GM19239 (cell line): ENCODE results near the gene C11orf42.
"Not testable (repeated sequence)": the region's sequence is repeated elsewhere in the genome, so short reads cannot be mapped to it uniquely, and the experiment has no call there.

Experiments
- DNase-seq: peaks from one replicate; pipeline ENCODE4 v3.0.0; 2011; ENCODE audit warnings: low spot score; ENCODE audit not compliant: insufficient read length
- FAIRE-seq: peaks from 2 replicates; lab custom pipeline; 2011; peaks lifted over from hg19 to GRCh38; lab: Jason Lieb, UNC

The C11orf42 gene

GRCh38 chr11:6217722-6218121, 12.4 kb downstream of the C11orf42 start:
- no peak for FAIRE-seq
- no peak for DNase-seq

GRCh38 chr11:6219359-6219758, 14.0 kb downstream of the C11orf42 start:
- DNase-seq (no peak), FAIRE-seq (no peak)

- FAIRE-seq (no peak), DNase-seq (no peak)
These were observed 18.5 kb downstream of the C11orf42 start for GRCh38 chr11:6223854-6224253.

GRCh38 chr11:6224421-6224820, 19.1 kb downstream of the C11orf42 start:
- no peak for DNase-seq
- no peak for FAIRE-seq

GRCh38 chr11:6225024-6225423, 19.7 kb downstream of the C11orf42 start:
- DNase-seq (no peak), FAIRE-seq (no peak)

- DNase-seq (no peak), FAIRE-seq (no peak)
These were observed 20.5 kb downstream of the C11orf42 start for GRCh38 chr11:6225896-6226295.

GRCh38 chr11:6228520-6228919, 23.2 kb downstream of the C11orf42 start:
- no peak for FAIRE-seq
- DNase-seq: no peak

GRCh38 chr11:6229911-6230310, 24.6 kb downstream of the C11orf42 start:
- DNase-seq (no peak), FAIRE-seq (no peak)

GRCh38 chr11:6232899-6233298, 27.5 kb downstream of the C11orf42 start:
- no peak for FAIRE-seq

GRCh38 chr11:6233984-6234386, 28.6 kb downstream of the C11orf42 start:
- DNase-seq (no peak), FAIRE-seq (no peak)

More at GRCh38 chr11:6232899-6233298, 27.5 kb downstream of the C11orf42 start:
- no peak for DNase-seq

GRCh38 chr11:6234387-6235107, 29.2 kb downstream of the C11orf42 start, which contains the start of gene FHIP1B:
Gene FHIP1B (minus strand): TSS chr11:6234636. CDS start chr11:6224516, 10,120 bp downstream.
- FAIRE-seq: peak; percentile 100
- peak; percentile 91 for DNase-seq

- FAIRE-seq (no peak), DNase-seq (no peak)
These were observed 31.9 kb downstream of the C11orf42 start for GRCh38 chr11:6237266-6237665.

- DNase-seq: no peak
- FAIRE-seq: no peak
These were observed 32.5 kb downstream of the C11orf42 start for GRCh38 chr11:6237761-6238302.

GRCh38 chr11:6238902-6239301, 33.5 kb downstream of the C11orf42 start, which contains the start of gene CNGA4:
Gene CNGA4 (plus strand): TSS chr11:6239089. CDS start chr11:6239207, 118 bp downstream.
- no peak for FAIRE-seq

GRCh38 chr11:6240139-6240538, 34.8 kb downstream of the C11orf42 start:
- DNase-seq (no peak), FAIRE-seq (no peak)

More at GRCh38 chr11:6238902-6239301, 33.5 kb downstream of the C11orf42 start, which contains the start of gene CNGA4:
- no peak for DNase-seq

GRCh38 chr11:6240781-6241180, 35.4 kb downstream of the C11orf42 start:
- DNase-seq: no peak
- no peak for FAIRE-seq

GRCh38 chr11:6241316-6241715, 36.0 kb downstream of the C11orf42 start:
- FAIRE-seq: no peak
- DNase-seq: no peak

- FAIRE-seq (no peak), DNase-seq (no peak)
These were observed 40.2 kb downstream of the C11orf42 start for GRCh38 chr11:6245536-6245935.

- FAIRE-seq: no peak
- DNase-seq: no peak
These were observed 42.9 kb downstream of the C11orf42 start for GRCh38 chr11:6248248-6248647.

- DNase-seq, FAIRE-seq: not testable (repeated sequence)
These were observed 43.5 kb downstream of the C11orf42 start for GRCh38 chr11:6248897-6249296.

GRCh38 chr11:6249770-6250555, 44.6 kb downstream of the C11orf42 start:
- DNase-seq (no peak), FAIRE-seq (no peak)
